ENCODE results near the gene FIBCD1. TPM values are rescaled to one million over a fixed set of nuclear protein-coding genes. Genes with fewer than 3 reads are reported as not detected.

Gene FIBCD1
- total and polyA plus RNA-seq, 2 of the 8 experiments (the other 6 are each of a cell fraction or from before 2014, with no cell fraction given) = 6.1 to 8.8 TPM

DNA sequence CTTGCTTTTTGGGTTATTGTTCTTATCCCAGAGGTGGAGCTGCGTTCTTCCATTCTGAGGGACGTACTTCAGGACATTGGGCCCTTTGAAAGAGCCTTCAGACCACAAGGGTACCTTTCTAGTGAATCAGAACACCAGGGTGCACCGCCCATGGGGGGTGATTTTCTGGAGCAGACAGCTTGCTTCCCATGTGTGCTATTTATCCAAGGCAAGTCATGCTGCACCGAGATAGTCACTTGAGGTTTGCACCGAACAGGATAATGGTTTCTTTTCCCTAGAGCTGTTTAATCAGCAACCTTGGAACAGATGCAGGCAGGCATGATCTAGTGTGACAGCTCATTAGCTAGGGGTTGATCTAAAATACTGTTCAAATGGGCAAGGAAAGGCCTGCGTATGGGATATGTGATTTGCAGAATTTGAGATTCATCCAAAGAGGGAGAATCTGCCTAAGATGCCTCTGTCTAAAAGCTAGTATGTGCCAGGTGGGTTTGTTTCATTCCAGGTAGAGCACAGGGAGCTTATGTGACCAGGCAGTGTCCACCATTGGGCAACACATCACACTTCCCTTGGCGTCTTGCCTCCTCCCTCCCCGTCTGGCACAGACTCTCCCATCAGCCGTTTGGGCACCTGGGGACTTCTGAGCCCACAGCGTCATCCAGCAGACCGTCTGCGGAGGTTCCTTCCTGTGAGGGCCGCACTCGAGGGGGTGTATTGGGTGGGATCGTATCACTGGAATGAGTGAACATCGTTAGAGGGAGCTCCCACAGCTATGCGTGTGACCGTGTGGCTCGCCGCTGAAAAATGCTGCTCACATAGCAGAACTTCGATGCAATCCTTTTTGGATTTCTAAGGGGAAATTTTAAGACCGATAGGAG is 80.9 kb downstream of the FIBCD1 start:
- H3K79me1 ChIP-seq (ENCODE audit: low read depth, low read length) = peaks cover 5% of the 10 kb centered on the region; the same call in 1 of the 2 replicates
- no peak overlapping the region for H2BK20ac ChIP-seq (ENCODE audit: low read length)
- H3K14ac ChIP-seq (ENCODE audit: insufficient read length) = no peak overlapping the region
- no peak overlapping the region for H3K27ac ChIP-seq (ENCODE audit: low read depth, low read length)
- no peak overlapping the region for H3K4me2 ChIP-seq (ENCODE audit: insufficient read depth in 1 of 2, low read depth in 2 of 2, low read length in 2 of 2)
- WGBS, 2 experiments (ENCODE audit: extremely low coverage in 1 of 2, insufficient coverage in 1 of 2, insufficient read length in 1 of 2, insufficient replicate concordance in 2 of 2, low coverage in 1 of 2, low lambda C conversion rate in 2 of 2, missing lambda C conversion rate in 1 of 2) = 90% methylated on average over 22 of the region's 22 CpGs; no CpG with 5 or more reads in 1 of the 2 experiments
- TF ChIP-seq BACH1 (IDR thresholded peaks at IDR 0.05; ENCODE audit: low read length) (no peak), RXRA (IDR thresholded peaks at IDR 0.05; ENCODE audit: insufficient read depth, low read depth, low read length) (no peak)
- no peak for DNase-seq (ENCODE audit: low read depth in 1 of 2, low spot score in 2 of 2)
- peaks cover 16 to 26% of the 10 kb centered on the region in 2 experiments for H4K20me1 ChIP-seq (replicated peaks in 1 of 2; ENCODE audit: control insufficient read depth in 1 of 2, insufficient read depth in 2 of 2, low read length in 2 of 2)
- H3K36me3 ChIP-seq (ENCODE audit: control insufficient read depth in 2 of 4, insufficient read depth in 4 of 4, low read length in 3 of 4) = peaks cover 19 to 35% (median 31%) of the 10 kb centered on the region in 4 experiments
- H3K4me3 ChIP-seq (ENCODE audit: extremely low read depth in 1 of 4, insufficient read depth in 2 of 4, low read depth in 3 of 4, low read length in 4 of 4) = no peak overlapping the region
- no peak overlapping the region for H4K8ac ChIP-seq (ENCODE audit: extremely low read depth, insufficient read depth, low read length)
- H3K23ac ChIP-seq (ENCODE audit: insufficient read length) = no peak overlapping the region
- no peak overlapping the region for H3K18ac ChIP-seq (ENCODE audit: extremely low read depth, low read length)
- no peak overlapping the region for H2AFZ ChIP-seq (ENCODE audit: low read length)
- H2BK120ac ChIP-seq (replicated peaks; ENCODE audit: low read depth, low read length) = no peak overlapping the region
- no peak for FAIRE-seq
- no peaks in the 10 kb centered on the region for H3K9me3 ChIP-seq (ENCODE audit: insufficient read depth in 2 of 2, low read depth in 1 of 2, low read length in 1 of 2)
- no peak overlapping the region for H4K5ac ChIP-seq (ENCODE audit: insufficient read length, low read depth, low read length)
- H2AK5ac ChIP-seq (ENCODE audit: low read depth, low read length) = no peak overlapping the region
- 0 out of 7 replicates have a peak, but pooled peaks cover 0 to 3% (median 0%) of the 10 kb centered on the region in 4 experiments for H3K4me1 ChIP-seq (replicated peaks in 1 of 4; ENCODE audit: control insufficient read depth in 3 of 4, insufficient read depth in 4 of 4, low read length in 3 of 4)
- H2BK12ac ChIP-seq (ENCODE audit: low read depth, low read length) = no peak overlapping the region
- H3K4ac ChIP-seq (replicated peaks; ENCODE audit: insufficient read length, low read depth, low read length) = no peak overlapping the region
- no peak overlapping the region; the same call in 1 of the 2 replicates for H2BK5ac ChIP-seq (ENCODE audit: low read depth, low read length)
- no peaks in the 10 kb centered on the region for H3K27me3 ChIP-seq (replicated peaks in 1 of 4; ENCODE audit: control insufficient read depth in 3 of 4, extremely low read depth in 1 of 4, insufficient read depth in 3 of 4, low read length in 3 of 4)
- H4K91ac ChIP-seq (replicated peaks; ENCODE audit: insufficient read length, low read length) = no peak overlapping the region
- POLR2A ChIA-PET (ENCODE audit: partially characterized antibody) = interaction anchor here (0.6 to 2.3 kb wide), 5 partner anchors 12 to 184 kb away, joined by 3 to 8 read pairs (median 3); no protein-coding TSS in a partner anchor
- peaks cover 0 to 41% of the 10 kb centered on the region in 2 experiments; a peak in 2 of 4 replicates for H3K79me2 ChIP-seq (ENCODE audit: control insufficient read depth in 1 of 2, insufficient read depth in 2 of 2, low read length in 2 of 2)
- H3K56ac ChIP-seq (replicated peaks; ENCODE audit: insufficient read length, low read depth, low read length) = no peak overlapping the region
- CTCF ChIA-PET (ENCODE audit: partially characterized antibody) = interaction anchor here (0.6 to 2.5 kb wide), 18 partner anchors 8 to 157 kb away, joined by 3 to 15 read pairs (median 3); no protein-coding TSS in a partner anchor
- H3K23me2 ChIP-seq (ENCODE audit: low read depth, low read length) = no peaks in the 10 kb centered on the region
- no peak overlapping the region for H2BK15ac ChIP-seq (ENCODE audit: low read length)
- H3K9ac ChIP-seq (replicated peaks in 1 of 4; ENCODE audit: extremely low read depth in 1 of 4, low read depth in 3 of 4, low read length in 3 of 4) = no peak overlapping the region
